Fibroblast of the aortic adventitia (primary cell): ENCODE results near the gene MVD. TPM values are rescaled to one million over a fixed set of nuclear protein-coding genes. Genes with fewer than 3 reads are reported as not detected.
"Not testable (repeated sequence)": the region's sequence is repeated elsewhere in the genome, so short reads cannot be mapped to it uniquely, and the experiment has no call there.

Source experiments
- DNase-seq: peaks from one replicate; pipeline ENCODE4 v3.0.0-alpha.2; 2010; ENCODE audit warnings: low read depth
- H3K4me3 ChIP-seq: 2 replicates; pipeline ENCODE4 v1.5.1; 2011; ENCODE audit warnings: low read depth, mild to moderate bottlenecking, control low read depth, low read length, moderate library complexity
- CTCF ChIP-seq: IDR thresholded peaks from 2 replicates; pipeline ENCODE4 v1.5.1; 2011; ENCODE audit warnings: mild to moderate bottlenecking, low read length, control low read depth, inconsistent platforms; ENCODE audit not compliant: insufficient read depth
- total RNA-seq: library from RNA; depleted of rRNA; stranded (reverse); fragments of >200 nt; gene quantifications from 2 replicates; pipeline ENCODE4 v1.2.3, GENCODE V29; 2012; ENCODE audit warnings: low replicate concordance

The MVD gene
- total RNA-seq, 1 donor: 24.4 TPM

DNA sequence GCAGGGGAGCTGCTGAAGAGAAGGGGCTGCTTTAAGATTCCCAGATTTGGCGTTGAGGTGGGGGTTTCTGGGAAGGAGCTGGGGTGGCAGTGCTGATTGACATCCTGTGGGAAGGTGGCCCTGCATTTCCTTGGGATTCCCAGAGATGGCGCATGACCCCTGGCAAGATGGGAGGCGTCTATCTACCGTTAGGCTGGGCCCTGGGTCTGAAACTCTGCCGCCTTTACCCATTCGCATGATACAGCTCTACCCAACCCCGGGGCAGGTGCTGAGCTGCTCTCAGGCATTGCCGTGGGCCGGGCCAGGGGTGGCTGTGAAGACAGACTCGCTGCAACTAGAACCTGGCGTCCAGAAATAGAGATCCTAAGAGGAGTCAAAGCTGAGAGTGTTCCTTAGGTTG lies 9.9 kb upstream of the MVD start:
- no peak overlapping the region for H3K4me3 ChIP-seq
- no peak for DNase-seq
- peak; percentile 15 for TF ChIP-seq CTCF

DNA sequence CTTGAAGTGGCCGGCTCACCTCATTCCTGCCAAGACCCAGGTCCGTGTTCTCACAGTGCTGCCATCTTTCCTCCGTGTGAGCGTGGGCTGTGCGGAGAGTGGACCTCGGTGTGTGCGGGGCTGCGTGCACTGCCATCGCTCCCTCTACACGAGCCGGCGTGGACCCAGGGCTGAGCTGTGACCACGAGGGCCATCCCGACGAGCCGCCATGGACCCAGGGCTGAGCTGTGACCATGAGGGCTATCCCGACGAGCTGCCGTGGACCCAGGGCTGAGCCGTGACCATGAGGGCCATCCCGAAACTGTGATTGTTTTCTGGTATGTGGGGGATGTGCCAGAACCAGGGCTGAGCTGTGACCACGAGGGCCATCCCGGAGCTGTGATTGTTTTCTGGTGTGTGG lies 8.9 kb upstream of the MVD start:
- TF ChIP-seq CTCF: no peak
- no peak for DNase-seq
- H3K4me3 ChIP-seq: no peak overlapping the region

DNA sequence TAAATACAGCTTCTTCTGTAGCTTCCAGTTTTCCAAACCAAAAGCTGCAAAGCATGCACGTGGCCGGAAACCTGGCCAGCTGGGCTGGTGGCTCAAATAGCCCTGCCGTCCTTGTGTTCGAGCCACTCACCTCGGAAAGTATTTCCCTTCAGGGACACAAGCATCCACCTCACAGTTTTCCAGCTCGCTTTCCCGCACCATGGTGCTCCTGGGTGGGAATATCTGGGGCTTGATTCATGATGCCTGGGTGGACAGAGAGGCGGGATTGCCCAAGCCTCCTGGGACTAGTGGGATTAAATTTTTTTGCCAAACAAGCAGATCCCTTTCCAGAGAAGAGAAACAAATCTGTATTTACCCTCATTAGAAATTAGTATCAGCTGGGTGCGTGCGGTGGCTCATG lies 7.1 kb upstream of the MVD start:
- no peak for TF ChIP-seq CTCF
- DNase-seq: peak; percentile 33
- H3K4me3 ChIP-seq: no peak overlapping the region

- not testable (repeated sequence) for H3K4me3 ChIP-seq, DNase-seq
Measured at GRCh38 chr16:88669493-88669892, 6.6 kb upstream of the MVD start.

- no peak overlapping the region for H3K4me3 ChIP-seq
- no peak for TF ChIP-seq CTCF
- no peak for DNase-seq
Measured at GRCh38 chr16:88667461-88667860, 4.6 kb upstream of the MVD start.

- TF ChIP-seq CTCF: no peak
- H3K4me3 ChIP-seq: no peak overlapping the region
- DNase-seq: no peak
Measured at GRCh38 chr16:88665570-88665969, 2.7 kb upstream of the MVD start.

GRCh38 chr16:88665148-88665547 lies 2.3 kb upstream of the MVD start:
- no peak for TF ChIP-seq CTCF
- no peak for DNase-seq
- no peak overlapping the region for H3K4me3 ChIP-seq
